ENCODE measurements around the gene EHD4. TPM values are rescaled to one million over a fixed set of nuclear protein-coding genes. Genes with fewer than 3 reads are reported as not detected.

EHD4 gene
- total RNA-seq, 2 donors from 2014 or later = 30.3 to 40.0 TPM

DNA sequence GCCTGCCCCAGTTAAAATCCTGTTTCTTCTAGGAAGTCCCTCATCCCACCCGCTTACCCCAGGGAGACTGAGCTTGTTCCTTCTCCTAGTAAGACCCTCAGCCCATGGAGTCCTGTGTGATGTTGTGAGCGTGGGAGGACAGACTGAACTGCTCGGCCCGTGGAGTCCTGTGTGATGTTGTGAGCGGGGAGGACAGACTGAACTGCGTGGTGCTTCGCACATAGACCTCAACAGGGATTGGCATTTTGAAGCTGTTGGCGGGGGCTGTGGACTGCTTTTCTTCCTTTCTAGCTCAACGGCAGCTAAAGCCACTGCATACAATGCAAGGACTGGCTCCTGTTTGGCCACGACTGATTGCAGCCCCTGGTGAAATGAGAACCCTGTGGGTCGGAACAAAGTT lies 76.9 kb downstream of the EHD4 start:
- Histone ChIP-seq H3K27ac (no peak overlapping the region), H3K4me3 (no peak overlapping the region), H3K9ac (ENCODE audit: low read depth in 2 of 2, low read length in 2 of 2) (no peak overlapping the region), H3K36me3 (no peaks in the 10 kb centered on the region), H3K4me1 (peaks cover 9% of the 10 kb centered on the region), H3K27me3 (no peaks in the 10 kb centered on the region), H3K9me3 (no peaks in the 10 kb centered on the region)
- no peak for TF ChIP-seq CTCF (IDR thresholded peaks at IDR 0.05)
- no peak for DNase-seq
- intact Hi-C loops (cut with DNase I) = no loop called here

DNA sequence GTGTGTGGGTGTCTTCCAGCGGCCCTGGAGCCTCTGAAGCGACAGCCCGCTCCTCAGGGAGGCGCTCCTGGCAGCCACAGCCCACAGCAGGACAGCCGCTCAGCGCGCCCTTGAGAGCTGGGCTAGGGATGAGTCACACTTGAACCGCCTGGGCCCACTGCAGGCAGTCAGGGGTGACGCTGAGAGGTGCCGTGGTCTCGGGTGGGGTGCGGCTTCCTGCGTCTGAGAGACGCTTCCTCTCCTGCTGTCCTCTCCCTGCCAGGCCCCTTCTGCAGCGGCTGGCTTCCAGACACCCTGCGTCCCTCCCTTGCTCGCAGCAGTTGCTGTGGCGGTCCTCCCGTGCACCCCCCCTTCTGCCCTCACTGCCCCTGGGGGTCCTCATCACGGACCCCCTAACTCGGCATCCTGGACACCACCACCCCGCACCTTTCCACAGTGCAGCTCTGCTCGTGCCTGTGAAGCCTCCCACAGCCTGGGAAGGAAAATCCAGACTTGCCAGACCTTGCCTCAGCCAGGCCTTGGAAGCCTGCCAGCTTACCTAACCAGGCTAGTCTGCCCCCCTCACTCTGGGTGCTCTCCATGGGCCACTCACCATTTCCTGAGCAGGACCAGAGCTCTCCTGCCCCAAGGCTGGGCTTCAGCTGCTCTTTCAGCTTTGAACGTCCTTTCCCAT lies 77.4 kb downstream of the EHD4 start:
- peak; percentile 43 for DNase-seq
- no peak overlapping the region for H3K9ac ChIP-seq (ENCODE audit: low read depth in 2 of 2, low read length in 2 of 2)
- H3K4me3 ChIP-seq = no peak overlapping the region
- intact Hi-C loops (cut with DNase I) = no loop called here
- H3K4me1 ChIP-seq = peaks cover 9% of the 10 kb centered on the region
- H3K9me3 ChIP-seq = no peaks in the 10 kb centered on the region
- TF ChIP-seq CTCF (IDR thresholded peaks at IDR 0.05) = no peak
- no peaks in the 10 kb centered on the region for H3K27me3 ChIP-seq
- H3K36me3 ChIP-seq = no peaks in the 10 kb centered on the region
- no peak overlapping the region for H3K27ac ChIP-seq

DNA sequence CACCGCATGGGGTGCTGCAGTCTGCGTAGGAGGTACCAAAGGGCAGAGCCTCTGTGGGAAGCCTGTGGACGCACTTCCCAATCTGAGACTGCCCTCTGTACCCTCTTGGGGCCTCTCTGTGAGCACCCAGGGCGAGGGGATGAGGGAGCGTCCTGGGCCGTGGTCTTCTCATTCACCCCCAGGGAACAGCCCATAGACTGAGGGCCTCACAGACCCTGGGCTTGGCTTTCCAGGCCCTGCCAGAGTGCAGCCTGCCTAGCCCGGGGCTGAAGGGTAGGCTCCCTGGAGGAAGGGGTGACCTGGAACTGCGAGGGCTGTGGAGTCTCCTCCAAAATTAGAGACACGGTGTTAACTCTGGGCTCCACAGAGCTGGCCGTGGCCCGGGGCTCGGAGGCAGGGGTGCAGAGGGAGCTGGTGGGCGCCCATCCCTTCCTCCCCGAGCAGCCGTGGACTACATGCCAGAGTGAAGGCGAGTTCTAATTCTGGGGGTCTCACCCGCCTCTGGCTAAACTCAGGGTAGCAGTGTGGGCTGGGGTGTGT lies 78.0 kb downstream of the EHD4 start:
- Histone ChIP-seq H3K27ac (no peak overlapping the region), H3K36me3 (no peaks in the 10 kb centered on the region), H3K27me3 (no peaks in the 10 kb centered on the region), H3K9me3 (no peaks in the 10 kb centered on the region), H3K9ac (ENCODE audit: low read depth in 2 of 2, low read length in 2 of 2) (peak overlapping the region in 1 of 2 donors; percentile 8), H3K4me1 (peaks cover 9% of the 10 kb centered on the region), H3K4me3 (no peak overlapping the region)
- no peak for DNase-seq
- TF ChIP-seq CTCF (IDR thresholded peaks at IDR 0.05) = no peak
- intact Hi-C loops (cut with DNase I) = no loop called here

GRCh38 chr15:41893422-41894250 lies 78.7 kb downstream of the EHD4 start, which contains the start of gene SPTBN5:
SPTBN5 (minus strand) TSS chr15:41894053; CDS start chr15:41893497, 556 bp downstream.
- Histone ChIP-seq H3K9ac (ENCODE audit: low read depth in 2 of 2, low read length in 2 of 2) (peak within 1 kb of the TSS in 1 of 2 donors; percentile 8), H3K4me1 (peaks cover 9% of the 10 kb centered on the region), H3K27me3 (no peaks in the 10 kb centered on the region), H3K36me3 (no peaks in the 10 kb centered on the region), H3K4me3 (no peak within 1 kb of the TSS), H3K9me3 (no peaks in the 10 kb centered on the region), H3K27ac (no peak within 1 kb of the TSS)
- TF ChIP-seq CTCF (IDR thresholded peaks at IDR 0.05) = no peak
- DNase-seq = no peak
- intact Hi-C loops (cut with DNase I) = no loop called here

GRCh38 chr15:41892621-41893421 lies 79.5 kb downstream of the EHD4 start:
- intact Hi-C loops (cut with DNase I) = no loop called here
- no peaks in the 10 kb centered on the region for H3K9me3 ChIP-seq
- H3K27ac ChIP-seq = no peak overlapping the region
- TF ChIP-seq CTCF (IDR thresholded peaks at IDR 0.05) = no peak
- DNase-seq = peak; percentile 59
- H3K9ac ChIP-seq (ENCODE audit: low read depth in 2 of 2, low read length in 2 of 2) = no peak overlapping the region
- peaks cover 9% of the 10 kb centered on the region for H3K4me1 ChIP-seq
- H3K36me3 ChIP-seq = no peaks in the 10 kb centered on the region
- no peaks in the 10 kb centered on the region for H3K27me3 ChIP-seq
- H3K4me3 ChIP-seq = no peak overlapping the region
